HG03280 (cell line): ENCODE measurements around the gene EML1.
A peak's percentile ranks its signal among the peaks of the same experiment; 100 is the strongest.

Source experiments
- ATAC-seq: cut with Tn5 transposase; IDR thresholded peaks from one replicate; pipeline ENCODE4 v1.9.1; 2021; ENCODE audit warnings: mild to moderate bottlenecking, moderate library complexity; ENCODE audit not compliant: unreplicated experiment

EML1 gene

GRCh38 chr14:99982537-99983250 lies 189.5 kb downstream of the EML1 start:
- ATAC-seq, result peak; percentile 58

- no peak for ATAC-seq
Observed at GRCh38 chr14:99983251-99984015, 190.2 kb downstream of the EML1 start.

- no peak for ATAC-seq
Observed at GRCh38 chr14:99984036-99984435, 190.8 kb downstream of the EML1 start.

- no peak for ATAC-seq
Observed at GRCh38 chr14:99986396-99986795, 193.2 kb downstream of the EML1 start.

GRCh38 chr14:99989032-99989431 lies 195.8 kb downstream of the EML1 start:
- no peak for ATAC-seq

GRCh38 chr14:99990268-99991170 lies 197.3 kb downstream of the EML1 start:
- ATAC-seq, result no peak

- no peak for ATAC-seq
Observed at GRCh38 chr14:99991331-99991730, 198.1 kb downstream of the EML1 start.
